Stimulated activated CD4-positive, alpha-beta T cell treated with anti-CD3 and anti-CD28 coated beads, Interleukin-15, amount 100 ng/mL, for 48 hours (primary cell): Measurements from ENCODE around the gene EPN2.

Experiments used
- DNase-seq, 2 donors: peaks; one replicate each; pipeline ENCODE4 v3.0.0-alpha.2; 2020; ENCODE audit warnings: low read depth in 2 of 2

Gene EPN2

DNA sequence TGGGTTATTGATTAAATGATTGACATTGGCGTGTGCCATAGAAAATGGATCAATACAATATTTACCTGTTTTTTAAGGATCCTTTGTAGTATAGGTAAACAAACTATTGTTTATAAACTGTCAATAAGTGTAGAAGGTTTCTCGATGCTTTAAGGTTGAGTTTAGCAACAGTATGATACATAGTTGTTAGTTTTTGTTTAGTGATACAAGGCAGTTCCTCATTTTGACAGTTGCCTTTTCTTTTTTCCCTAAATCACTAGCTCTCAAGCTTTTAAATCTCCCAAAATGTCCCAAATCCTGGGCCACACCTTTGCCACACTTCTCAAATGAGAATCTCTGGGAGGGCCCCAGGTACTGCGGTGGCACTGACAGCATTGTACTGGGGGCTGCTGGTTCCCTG lies 57.3 kb downstream of the EPN2 start:
- no peak for DNase-seq

DNA sequence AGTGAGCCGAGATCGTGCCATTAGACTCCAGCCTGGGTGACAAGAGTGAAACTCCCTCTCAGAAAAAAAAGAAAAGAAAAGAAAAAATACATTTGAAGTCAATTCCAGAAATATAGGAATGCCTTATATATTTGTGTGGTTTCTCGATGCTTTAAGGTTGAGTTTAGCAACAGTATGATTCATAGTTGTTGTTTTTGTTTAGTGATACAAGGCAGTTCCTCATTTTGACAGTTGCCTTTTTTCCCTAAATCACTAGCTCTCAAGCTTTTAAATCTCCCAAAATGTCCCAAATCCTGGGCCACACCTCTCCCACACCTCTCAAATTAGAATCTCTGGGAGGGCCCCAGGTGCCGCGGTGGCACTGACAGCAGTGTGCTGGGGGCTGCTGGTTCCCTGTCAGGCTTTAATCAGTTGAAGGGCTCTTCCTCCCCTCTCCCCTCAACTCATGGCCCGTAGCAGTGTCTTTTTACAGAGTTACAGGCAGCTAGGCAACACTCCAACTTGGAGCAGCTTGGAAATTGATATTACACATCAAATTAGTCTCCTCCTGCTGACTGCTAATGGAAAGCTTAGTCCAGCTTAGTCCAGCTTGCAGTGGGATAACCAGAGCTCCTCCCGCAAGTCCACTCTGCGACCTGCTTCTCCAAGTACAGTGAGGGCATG lies 58.4 kb downstream of the EPN2 start:
- no peak for DNase-seq

DNA sequence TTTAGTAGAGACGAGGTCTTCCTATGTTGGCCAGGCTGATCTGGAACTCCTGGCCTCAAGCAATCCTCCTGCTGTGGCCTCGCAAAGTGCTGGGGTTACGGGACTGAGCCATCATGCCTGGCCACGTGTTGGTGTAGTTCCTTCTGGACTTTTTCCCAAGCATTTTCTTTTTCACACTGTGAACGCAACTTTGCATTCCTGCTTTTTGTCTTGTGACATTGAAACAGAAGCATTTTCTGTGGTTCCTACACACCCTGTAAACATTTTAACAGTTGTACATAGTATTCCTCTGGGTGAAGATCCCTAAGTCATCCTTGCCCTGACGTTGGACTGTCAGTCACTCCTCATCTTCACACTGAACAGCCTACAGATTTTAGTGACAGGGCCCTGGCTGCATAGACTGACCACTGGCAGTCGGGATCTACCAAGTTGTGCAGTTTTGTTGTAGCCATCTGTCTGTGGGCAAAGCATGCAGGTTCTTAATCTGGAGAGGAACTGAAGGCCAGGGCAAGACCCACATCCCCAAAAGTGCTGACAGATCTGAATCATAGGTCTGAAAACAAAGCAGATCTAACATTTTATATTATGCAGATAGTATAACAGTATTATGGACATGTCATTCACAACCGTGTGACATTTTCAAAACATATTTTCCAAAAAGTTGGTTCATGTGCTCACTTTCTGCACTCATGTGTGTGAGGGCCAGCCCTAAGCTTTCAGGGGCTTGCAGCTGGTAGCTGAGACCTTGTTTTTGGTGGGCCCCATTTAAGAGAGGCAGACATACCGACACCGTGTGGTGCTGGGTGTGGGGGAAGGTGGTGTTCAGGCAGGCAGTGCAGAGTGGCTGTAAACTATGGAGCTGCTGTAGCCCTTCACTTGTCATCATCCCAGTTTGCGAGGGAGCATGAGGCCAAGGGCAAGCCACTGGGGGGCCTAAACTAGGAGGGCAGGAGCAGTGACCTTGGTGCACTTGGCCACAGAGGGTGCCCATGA lies 59.9 kb downstream of the EPN2 start:
- no peak for DNase-seq

DNA sequence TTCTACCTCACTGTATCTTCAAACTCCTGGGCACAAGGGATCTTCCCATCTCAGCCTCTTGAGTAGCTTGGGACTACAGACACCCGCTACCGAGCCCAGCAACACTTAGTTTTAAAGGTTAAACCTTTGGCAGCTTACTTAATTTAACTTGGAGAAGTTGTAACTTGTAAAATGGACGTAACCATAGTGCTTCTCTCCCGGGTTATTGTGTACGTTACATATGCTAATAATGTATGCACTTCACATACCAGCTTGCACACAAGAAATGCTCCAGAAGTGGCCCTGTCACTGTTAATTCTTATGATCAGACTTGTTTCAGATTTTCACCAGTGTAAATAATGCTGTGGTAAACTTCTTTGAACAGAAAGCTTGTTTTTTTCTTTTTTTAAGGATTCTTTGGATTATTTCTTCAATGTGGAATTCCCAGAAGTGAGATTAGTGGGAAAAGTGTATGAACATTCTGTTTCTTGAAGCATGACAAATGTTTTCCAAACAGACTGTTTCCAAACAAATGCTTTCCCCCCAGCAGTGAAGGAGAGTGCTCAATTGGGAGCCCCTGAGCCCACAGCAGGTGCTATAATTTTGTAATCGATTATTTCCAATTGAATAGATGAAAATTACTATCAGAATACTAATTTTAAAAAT lies 61.5 kb downstream of the EPN2 start:
- DNase-seq = no peak

DNA sequence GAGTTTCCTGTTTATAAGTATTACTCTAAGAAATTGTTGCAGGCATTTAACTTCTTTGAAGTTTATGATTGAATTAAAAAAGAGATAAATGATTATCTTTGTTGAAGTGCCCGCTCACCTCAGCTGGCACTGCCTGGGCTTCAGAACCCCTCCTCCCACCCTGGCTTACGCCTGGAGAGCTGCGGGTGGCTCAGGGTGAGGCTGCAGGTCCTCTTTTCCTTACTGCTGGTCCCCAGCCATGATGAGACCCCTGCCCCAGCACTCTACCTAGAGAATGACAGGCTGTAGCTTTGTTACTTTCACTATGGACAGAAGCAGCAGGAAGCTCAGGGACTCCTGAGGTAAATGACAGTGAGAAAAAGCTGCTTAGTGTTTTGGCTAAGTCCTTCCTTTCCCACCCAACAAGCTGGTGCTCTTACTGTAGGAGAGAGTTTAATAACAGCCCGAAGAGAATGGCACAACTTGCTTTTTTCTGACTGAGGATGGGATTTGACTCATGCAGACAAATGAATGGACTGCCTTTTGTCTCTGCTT lies 62.1 kb downstream of the EPN2 start:
- no peak for DNase-seq

DNA sequence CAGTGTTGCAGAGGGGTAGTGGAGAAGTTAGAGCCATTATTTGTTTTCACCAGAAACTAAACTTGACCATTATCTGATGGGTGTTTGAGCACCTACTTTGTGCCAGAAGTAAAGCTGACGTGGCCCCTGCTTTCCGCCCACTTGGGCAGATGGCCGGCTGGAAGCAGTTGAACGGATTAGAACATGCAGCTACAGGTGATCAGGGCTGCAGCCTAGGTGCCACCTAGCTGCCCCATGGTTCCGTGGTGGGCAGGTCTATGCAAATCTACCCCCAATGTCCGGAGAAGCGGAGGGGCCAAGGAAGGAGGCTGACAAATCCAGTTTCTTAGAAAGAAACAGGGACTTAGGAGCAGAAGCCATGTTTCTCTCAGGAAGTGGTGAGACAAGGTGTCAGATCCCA lies 62.7 kb downstream of the EPN2 start:
- DNase-seq = no peak

DNA sequence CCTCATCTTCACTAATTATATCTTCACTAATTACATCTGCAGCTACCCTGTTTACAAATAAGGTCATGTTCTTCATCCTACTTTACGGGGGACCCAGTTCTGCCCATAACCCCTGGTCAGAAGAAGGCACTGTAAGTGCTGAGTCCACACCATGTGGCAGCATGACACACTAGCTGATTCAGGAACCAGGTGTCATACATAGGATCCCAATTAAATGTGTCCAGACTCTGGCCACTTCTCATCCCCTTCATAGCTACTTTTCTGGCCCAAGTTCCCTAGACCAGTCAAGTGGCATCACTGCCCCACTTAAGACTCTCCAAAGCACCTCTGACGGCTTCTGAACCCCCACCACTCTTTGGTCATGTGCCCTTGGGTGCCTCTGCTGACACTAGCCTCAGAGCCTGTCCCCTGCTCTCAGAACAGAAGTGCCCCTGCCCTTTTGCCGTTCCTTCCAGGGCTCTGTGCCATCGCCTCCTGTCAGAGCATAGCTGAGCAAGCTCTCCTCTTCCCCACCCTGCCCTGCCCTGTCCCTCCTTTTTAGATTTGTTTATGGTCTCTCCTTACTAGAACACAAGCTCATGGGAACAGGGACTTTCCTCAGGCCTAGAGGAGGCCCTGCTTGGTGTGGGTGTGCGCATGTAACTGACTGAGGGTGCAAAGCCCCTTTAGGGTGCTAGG lies 64.2 kb downstream of the EPN2 start:
- no peak for DNase-seq

DNA sequence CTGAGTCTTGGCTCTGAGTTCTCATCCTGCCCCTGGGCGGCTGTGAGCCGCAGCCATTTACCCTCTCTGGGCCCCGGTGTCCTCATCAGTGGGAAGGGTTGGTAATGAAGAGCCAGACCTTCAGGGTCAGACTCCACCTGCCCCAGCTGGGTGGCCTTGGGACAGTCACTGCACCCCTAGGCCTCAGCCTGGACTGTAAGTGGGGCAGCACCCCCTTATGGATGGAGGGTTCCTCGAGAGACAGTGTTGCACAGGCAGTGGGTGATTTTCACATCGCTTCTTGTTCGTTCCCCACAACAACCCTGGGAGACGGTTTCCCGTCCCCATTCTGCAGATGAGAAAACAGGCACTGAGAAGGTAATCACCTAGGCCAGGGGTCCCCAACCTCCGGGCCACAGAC lies 64.8 kb downstream of the EPN2 start:
- no peak for DNase-seq

DNA sequence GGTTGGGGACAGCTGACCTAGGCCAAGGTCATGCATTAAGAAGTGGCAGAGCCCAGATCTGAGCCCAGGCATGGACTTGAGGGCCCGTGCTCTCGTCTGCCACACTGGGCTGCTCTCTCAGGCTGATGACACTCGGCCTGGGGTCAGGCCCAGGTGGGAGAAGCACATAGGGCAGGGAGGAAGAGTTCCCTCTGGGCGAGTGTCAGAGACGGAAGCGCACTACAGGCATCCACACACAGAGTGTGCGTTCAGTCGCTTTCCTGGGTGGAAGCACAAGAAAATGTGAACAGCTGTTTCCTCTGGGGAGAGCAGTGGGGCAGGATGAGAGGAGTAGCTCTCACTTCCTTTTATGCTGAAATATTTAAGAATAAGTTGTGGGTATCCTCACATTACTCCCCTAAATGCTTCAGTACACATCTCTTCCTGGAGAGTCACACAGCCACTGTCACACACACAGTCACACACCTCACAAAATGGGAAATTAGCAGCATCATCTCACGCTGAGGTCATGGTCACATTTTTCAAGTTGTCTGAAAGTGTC lies 65.7 kb downstream of the EPN2 start:
- DNase-seq = no peak

DNA sequence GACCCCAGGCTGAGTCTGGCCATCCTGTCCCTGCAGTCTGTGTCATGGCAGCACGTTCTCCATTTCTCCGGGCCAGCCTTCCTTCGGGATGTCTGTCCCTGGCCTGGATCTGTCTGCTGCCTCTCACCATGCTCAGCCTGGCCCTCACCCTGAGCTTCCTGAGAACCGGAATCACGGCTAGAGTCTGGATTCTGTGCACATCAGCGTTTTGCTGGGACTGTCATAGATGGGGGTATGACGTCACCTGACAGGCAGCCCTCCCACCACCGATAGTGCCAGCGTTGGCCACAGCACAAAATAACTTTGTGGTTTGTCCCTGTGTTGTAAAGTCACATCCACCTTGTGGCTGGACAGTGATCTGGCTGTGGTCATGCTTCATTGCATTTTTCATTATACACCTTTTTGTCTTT lies 66.2 kb downstream of the EPN2 start:
- no peak for DNase-seq

DNA sequence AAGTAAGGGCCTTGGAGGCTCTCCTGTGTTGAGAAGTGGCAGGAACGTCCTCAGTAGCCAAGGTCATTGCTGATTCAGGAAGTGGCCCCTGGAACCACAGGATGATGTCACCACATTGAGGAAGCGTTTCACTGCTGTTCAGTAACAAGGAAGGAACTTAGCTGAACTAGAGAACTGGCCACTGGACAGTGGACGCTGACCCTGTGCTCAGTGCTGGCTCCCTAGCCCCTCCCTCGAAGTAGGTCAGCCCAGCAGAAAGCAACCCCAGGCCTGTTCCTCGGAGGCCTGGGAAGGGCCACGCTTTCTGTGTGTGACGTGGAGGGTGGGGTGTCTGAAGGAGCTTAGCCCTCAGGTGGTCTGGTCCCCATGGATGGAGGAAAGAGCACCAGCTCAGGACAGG lies 67.0 kb downstream of the EPN2 start:
- no peak for DNase-seq

DNA sequence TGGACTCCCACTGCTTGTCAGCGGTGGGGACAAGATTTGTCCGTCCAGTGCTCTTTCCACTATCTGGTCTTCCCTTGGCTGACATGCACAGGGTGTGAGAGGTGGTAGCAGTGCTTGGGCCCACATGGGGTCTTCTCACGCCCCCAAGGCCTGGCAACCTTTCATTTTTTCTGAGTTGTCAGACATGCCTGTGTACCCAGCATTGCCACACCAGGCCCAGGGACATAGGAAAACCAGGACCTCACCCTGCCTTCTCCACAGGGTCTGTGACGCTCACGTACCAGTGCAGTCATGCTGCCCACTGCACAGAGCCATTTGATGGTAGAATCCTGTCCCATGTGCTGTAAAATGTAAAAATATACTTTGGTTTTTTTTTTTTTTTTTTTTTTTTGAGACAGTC lies 67.6 kb downstream of the EPN2 start:
- DNase-seq = no peak

DNA sequence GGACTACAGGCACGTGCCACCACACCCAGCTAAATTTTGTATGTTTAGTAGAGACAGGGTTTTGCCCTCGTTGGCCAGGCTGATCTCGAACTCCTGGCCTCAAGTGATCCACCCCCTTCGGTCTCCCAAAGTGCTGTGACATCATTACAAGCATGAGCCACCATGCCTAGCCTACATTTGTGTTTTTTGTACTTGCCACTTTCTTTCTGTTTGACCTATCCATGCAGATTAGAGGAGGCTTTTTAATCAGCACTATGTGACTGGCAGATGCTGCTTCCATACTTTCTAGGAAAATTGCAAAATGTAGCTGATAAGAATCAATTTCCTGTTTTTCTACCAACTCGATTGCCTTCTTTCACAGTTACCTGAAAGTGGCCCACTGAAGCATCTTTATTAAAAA lies 68.1 kb downstream of the EPN2 start:
- DNase-seq = no peak

DNA sequence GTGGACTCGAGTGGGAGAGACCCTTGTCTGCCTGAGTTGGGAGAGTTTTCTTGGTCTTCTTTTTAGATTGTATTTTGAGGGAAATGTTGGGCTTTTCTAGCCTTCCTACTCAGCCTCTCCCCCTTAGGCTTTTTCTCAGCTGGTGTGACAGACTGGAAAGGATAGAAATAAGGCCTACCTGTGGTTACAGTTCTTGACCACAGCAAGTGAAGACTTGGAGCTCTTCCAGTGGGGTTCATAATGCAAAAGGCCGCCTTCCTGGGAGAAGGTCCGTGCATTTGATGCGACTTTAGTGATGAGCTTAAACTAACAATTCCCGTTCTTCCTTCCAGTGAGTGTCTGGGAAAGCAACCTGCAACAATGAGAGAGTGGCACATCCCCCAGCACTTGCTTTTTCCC lies 68.6 kb downstream of the EPN2 start:
- DNase-seq = no peak

DNA sequence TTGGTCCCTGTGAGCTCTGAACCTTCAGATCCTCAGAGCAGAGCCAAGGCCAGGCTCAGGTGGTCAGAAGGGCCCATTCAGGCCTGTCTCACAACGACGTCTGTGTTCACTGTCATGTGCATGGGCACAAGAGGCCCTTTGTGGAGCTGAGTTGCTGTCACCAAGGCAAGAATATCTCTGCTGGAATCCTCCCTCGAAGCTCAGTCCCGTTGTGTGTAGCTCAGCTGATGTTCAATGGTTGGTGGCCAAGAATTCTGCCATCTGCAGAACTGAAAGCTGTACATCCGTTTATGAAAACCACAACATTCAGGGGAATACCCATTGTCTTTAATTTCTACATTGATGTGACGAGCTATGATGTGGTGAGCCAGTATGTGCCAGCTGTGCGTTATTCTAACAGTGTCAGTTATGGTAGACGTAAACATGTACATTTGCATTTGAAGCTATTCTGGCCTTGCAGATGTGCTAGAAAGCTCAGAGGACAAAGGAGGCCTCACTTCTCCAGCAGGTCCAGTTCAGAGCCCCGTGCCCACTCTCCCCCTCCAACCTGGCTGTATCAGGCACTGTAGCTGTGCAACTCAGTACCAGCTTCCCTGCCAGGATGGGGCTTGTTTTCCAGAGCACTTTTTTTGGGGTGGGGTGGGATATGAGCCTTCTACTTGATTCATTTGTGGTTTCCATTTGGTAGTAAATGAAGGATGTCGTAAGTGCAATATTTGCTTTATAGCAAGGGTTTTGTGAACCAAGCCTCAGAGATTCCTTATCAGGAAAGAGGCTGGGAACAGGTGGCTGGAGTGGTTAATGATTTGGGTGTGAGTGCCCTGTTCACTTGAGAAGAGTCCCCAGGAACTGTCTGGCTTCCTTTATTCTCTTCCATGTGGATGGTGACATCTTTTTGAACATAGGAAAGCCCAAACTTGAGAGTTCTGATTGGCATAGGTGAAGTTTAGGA lies 69.3 kb downstream of the EPN2 start:
- peak; percentile 3 to 4 for DNase-seq

DNA sequence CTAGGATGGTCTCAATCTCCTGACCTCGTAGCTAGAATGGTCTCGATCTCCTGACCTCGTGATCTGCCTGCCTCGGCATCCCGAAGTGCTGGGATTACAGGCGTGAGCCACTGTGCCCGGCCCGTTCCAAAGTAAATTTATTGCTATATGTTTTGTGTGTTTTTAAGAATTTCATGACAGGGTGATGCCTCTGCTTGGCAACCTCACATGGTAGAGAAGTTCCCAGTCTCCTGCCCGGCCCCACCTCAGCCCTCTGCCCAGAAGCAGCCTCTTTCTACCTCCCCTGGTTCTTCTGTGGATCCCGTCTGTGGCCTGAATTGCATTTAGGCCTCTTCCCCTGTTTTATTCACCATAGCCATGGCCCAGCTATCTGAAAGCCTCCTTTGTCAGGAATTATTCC lies 70.4 kb downstream of the EPN2 start:
- no peak for DNase-seq

DNA sequence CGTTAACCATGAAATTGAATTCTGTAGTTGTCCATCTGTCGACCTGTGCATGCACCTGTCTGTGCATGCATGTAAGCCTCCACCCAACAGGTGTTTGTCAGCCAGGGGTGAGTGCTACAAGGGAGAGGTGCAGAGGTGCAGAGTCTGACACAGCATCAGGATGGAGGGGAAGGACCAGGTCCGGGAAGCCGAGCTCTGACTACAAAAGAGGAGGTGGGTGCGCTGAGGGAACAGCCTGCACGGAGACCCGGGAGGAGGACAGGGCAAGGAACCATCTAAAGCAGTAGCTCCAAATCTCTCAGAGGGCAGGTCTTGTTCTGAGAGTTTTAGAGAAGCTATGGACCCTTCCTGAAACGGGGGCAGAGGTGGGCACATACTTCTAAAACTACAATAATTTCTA lies 71.2 kb downstream of the EPN2 start:
- no peak for DNase-seq

DNA sequence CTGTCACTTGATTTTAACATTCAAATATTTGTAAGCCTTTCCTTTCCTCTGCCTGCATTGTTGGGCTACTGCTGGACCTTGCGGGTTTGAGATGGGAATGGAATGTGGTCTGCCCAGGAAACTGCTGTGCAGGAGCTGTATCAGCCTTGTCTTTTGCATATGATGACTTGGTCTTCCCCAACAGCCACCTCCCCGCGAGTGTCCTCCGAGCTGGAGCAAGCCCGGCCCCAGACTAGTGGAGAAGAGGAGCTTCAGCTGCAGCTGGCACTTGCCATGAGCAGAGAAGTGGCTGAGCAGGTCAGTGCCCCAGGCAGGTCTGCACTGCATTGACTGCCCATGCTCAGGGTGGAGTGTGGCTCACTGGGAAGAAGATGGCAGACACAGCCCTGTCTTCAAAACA lies 72.5 kb downstream of the EPN2 start:
- DNase-seq = no peak

DNA sequence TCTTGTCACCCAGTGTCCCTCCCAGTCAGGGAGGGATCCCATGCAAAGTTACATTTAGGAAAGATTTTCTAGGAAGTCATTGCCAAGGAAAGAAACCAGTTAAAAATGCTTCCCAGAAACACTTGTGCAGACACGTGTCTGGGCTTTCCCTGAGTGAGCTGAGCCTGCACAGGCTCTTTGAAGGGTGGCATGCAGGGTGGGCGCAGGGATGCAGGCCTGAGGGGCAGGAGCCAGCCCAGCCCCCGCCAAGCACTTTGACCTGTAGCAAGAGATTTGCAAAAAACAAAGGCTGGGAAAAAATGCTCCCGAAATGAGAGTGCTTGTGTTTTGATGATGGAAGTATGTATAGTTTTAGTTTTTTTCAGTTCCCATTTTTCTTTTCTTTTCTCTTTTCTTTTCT lies 73.0 kb downstream of the EPN2 start:
- no peak for DNase-seq

DNA sequence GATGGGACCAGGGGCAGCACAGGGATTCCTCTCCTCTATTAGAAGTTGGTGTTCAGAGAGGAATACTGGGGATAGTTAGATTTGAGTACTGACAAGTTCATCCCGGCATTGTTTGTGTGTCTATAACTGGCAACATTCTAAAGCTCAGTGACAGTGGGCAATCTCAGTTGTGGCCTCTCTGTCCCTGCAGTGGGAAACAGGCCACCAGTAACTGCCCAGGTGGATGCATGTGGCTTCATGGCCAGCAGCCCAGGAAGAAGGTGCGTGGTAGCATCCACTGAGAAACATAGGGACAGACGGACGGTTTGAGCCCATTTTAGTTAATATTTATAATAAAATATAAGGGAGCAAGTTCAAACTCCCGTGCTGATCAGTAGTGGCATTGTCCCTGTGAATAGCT lies 73.8 kb downstream of the EPN2 start:
- DNase-seq = no peak
